Thoracic aorta (tissue), 2 donors: ENCODE results near the gene EFCAB5. TPM values are rescaled to one million over a fixed set of nuclear protein-coding genes. Genes with fewer than 3 reads are reported as not detected.

Experiments
- ATAC-seq: fragments of 150-250 bp; one replicate; pipeline ENCODE4 v1.8.0; 2017; ENCODE audit warnings: low read depth; ENCODE audit not compliant: insufficient number of reproducible peaks, low FRiP score
- DNase-seq: peaks from one replicate; pipeline ENCODE4 v3.0.0-alpha.2; 2020; ENCODE audit warnings: low spot score
- H3K27ac ChIP-seq, 2 donors: fragments of 200-600 bp; sonication (generic); 1 replicate in 1 of 2; 2 replicates in 1 of 2; pipeline ENCODE4 v1.5.1; 2016; ENCODE audit warnings: mild to moderate bottlenecking in 2 of 2, moderate library complexity in 2 of 2
- H3K27me3 ChIP-seq: fragments of 200-600 bp; sonication (generic); replicated peaks from 2 replicates; pipeline ENCODE4 v1.6.0; 2016; ENCODE audit warnings: mild to moderate bottlenecking; ENCODE audit not compliant: insufficient read depth
- H3K36me3 ChIP-seq: fragments of 200-600 bp; sonication (generic); one replicate; pipeline ENCODE4 v1.5.1; 2016
- H3K4me1 ChIP-seq, 2 donors: fragments of 200-600 bp; sonication (generic); 1 replicate in 1 of 2; 2 replicates in 1 of 2; pipeline versions ENCODE4 v1.5.1 to v1.6.0; 2016; ENCODE audit warnings: low read depth in 2 of 2, mild to moderate bottlenecking in 1 of 2; ENCODE audit not compliant: control insufficient read depth in 1 of 2
- H3K4me3 ChIP-seq: fragments of 200-600 bp; sonication (generic); 2 replicates; pipeline ENCODE4 v1.5.1; 2016; ENCODE audit warnings: mild to moderate bottlenecking
- H3K9me3 ChIP-seq: fragments of 200-600 bp; sonication (generic); 2 replicates; pipeline ENCODE4 v1.5.1; 2016
- total RNA-seq, 2 donors: library from RNA; depleted of rRNA; stranded (reverse); fragments of >200 nt; gene quantifications; one replicate each; pipeline versions ENCODE4 v1.1.0 to v1.2.3, GENCODE V29; 2016
- TF ChIP-seq, protein P1 (sequence below): fragments of 200-600 bp; sonication (generic); IDR thresholded peaks from one replicate; pipeline ENCODE4 v1.5.1; 2019; ENCODE audit warnings: antibody characterized with exemption

Gene EFCAB5
- total RNA-seq, 2 donors from 2014 or later, result 1.9 TPM; not detected in 1

DNA sequence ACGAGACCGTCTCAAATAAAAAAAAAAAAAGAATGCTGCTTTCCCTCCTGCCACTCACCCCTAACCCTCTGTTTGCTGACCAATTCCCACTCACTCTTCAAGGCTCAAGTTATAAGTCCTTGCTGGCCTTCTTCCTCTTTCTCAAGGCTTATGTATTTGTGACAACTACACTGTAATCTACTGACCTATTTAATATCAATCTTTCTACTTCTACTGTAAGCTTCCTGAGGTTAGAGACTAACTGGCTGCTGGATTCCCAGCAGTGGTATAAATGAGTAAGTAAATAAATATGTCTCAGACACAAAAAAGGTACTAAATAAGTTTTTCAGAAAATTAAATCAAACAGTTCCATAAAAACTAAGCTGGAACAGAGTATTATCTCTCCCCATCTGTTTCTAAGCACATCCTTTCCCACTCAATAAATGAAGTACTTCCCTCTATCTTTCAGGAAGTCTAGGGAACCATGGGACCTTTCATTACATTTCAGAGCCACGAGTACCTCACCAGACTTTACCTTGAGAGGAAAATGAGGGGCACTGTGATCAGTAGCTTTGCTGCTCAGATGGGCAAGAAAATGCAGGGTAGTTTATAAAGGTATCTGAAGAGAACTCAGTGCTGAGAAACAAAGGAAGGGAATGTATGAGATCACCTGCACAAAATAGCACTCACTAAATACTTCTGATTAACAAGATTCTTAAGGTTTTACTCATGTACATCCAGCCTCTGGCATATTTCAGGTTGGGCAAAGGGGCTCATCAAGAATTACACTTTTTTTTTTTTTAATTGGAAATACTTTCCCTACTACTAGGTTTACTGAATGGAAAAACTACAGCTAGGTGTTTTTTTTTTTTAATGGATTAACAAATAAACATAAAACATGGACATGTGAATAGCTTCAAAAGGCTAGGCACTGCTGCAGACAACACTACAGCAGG lies 22.2 kb upstream of the EFCAB5 start:
- no peaks in the 10 kb centered on the region for H3K9me3 ChIP-seq
- ATAC-seq (no peak), DNase-seq (no peak)
- H3K4me3 ChIP-seq, result no peak overlapping the region
- H3K4me1 ChIP-seq, result peaks cover 0 to 17% of the 10 kb centered on the region in 2 donors
- no peak overlapping the region for H3K27ac ChIP-seq
- no peaks in the 10 kb centered on the region for H3K27me3 ChIP-seq
- TF ChIP-seq, protein P1, sequence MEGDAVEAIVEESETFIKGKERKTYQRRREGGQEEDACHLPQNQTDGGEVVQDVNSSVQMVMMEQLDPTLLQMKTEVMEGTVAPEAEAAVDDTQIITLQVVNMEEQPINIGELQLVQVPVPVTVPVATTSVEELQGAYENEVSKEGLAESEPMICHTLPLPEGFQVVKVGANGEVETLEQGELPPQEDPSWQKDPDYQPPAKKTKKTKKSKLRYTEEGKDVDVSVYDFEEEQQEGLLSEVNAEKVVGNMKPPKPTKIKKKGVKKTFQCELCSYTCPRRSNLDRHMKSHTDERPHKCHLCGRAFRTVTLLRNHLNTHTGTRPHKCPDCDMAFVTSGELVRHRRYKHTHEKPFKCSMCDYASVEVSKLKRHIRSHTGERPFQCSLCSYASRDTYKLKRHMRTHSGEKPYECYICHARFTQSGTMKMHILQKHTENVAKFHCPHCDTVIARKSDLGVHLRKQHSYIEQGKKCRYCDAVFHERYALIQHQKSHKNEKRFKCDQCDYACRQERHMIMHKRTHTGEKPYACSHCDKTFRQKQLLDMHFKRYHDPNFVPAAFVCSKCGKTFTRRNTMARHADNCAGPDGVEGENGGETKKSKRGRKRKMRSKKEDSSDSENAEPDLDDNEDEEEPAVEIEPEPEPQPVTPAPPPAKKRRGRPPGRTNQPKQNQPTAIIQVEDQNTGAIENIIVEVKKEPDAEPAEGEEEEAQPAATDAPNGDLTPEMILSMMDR, result no peak
- no peaks in the 10 kb centered on the region for H3K36me3 ChIP-seq

DNA sequence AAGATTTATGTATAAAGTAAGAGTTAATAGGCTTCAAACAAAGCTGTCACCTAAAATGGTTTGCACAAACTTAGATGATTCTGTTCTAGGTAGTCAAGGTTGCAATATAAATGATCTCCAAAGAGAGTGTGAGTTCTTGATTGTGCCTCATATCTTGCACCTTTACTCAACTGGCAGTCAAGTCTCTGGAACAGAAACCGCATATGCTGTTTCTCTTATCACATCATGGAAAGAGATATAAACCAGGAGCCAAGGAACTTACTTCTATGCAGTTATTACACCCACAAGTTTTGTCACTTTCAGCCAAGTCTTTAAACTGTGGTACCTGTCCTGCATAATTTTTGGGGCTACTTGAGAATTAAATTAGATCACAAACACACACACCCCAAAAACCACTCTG lies 16.6 kb upstream of the EFCAB5 start:
- Histone ChIP-seq H3K36me3 (no peaks in the 10 kb centered on the region), H3K27me3 (no peaks in the 10 kb centered on the region), H3K27ac (no peak overlapping the region), H3K4me3 (no peak overlapping the region), H3K4me1 (peaks cover 11% of the 10 kb centered on the region in 2 donors), H3K9me3 (no peaks in the 10 kb centered on the region)
- DNase-seq (no peak), ATAC-seq (no peak)
- TF ChIP-seq, protein P1, result no peak

DNA sequence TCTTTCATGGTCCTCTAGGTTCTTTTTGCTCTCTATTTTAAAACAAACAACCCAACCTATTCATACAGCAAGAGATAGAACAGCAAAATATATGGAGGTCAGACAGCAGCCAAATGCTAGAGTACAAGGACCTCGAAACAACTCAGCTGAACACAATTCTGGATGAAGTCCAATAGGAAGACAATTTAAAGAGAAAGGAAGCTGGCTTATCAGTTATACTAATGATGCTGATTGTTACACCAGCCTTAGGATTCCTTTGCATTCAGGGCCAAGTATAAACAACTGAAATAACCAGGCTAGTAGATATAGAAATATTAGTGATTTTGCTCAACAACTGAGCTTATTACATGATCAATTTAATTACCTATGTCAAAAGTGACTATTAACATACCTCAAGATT lies 13.9 kb upstream of the EFCAB5 start:
- Histone ChIP-seq H3K27me3 (no peaks in the 10 kb centered on the region), H3K4me3 (no peak overlapping the region), H3K36me3 (no peaks in the 10 kb centered on the region), H3K27ac (no peak overlapping the region), H3K9me3 (no peaks in the 10 kb centered on the region), H3K4me1 (peaks cover 17 to 19% of the 10 kb centered on the region in 2 donors)
- no peak for ATAC-seq
- no peak for DNase-seq
- TF ChIP-seq, protein P1, result no peak

DNA sequence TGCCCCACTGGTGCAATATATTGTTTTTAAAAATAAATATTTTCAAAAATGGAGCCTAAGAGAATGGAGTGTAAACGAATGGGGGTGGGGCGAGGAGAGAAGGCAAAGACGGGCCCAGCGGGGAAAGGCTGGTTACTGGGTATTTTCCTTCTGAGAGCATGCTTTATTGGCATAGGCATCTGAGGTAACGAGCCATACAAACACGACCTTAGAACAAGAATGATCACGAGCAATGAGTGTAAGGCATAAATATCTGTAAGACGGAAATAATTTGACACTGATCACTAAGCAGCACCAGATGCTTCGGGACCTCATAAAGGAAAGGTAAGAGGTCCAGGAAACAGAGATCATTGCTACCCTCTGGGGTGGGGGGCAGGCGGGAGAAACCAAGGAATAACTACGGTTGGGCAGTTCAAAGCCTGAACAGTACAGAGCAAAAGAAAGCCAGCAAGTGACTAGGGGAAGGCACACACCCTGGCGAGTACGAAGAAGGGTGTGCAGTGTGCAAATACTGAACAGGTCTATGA lies 12.4 kb upstream of the EFCAB5 start:
- Histone ChIP-seq H3K27me3 (no peaks in the 10 kb centered on the region), H3K27ac (peak overlapping the region; percentile 72 to 86), H3K9me3 (no peaks in the 10 kb centered on the region), H3K4me3 (peak overlapping the region; percentile 73), H3K4me1 (peaks cover 17 to 19% of the 10 kb centered on the region in 2 donors), H3K36me3 (no peaks in the 10 kb centered on the region)
- ATAC-seq (no peak), DNase-seq (no peak)
- TF ChIP-seq, protein P1, result no peak
